A673 (cell line): ENCODE data around the gene OSBPL1A. TPM values are rescaled to one million over a fixed set of nuclear protein-coding genes. Genes with fewer than 3 reads are reported as not detected.

ENCODE experiments used
- BruUV-seq: library from RNA; stranded (reverse); fragments of 400-500 nt; replicated peaks from 2 replicates; lab custom pipeline; 2021; lab: Mats Ljungman, UMichigan
- CTCF ChIA-PET: fragments of 300-600 bp; sonication (Branson Sonifier 250); formaldehyde crosslinking; loops from one replicate; lab custom pipeline; 2022; ENCODE audit warnings: antibody characterized with exemption; lab: Charles Lee
- POLR2A ChIA-PET: fragments of 300-600 bp; sonication (Branson Sonifier 250); formaldehyde crosslinking; loops from one replicate; lab custom pipeline; 2022; ENCODE audit warnings: antibody characterized with exemption; ENCODE audit not compliant: low non-redundant PET; lab: Charles Lee
- DNase-seq: peaks from one replicate; pipeline ENCODE4 v3.0.0-alpha.2; 2015; ENCODE audit warnings: low spot score
- H3K27ac ChIP-seq: fragments of 200-600 bp; sonication (generic); 2 replicates; pipeline ENCODE4 v1.5.1; 2016; ENCODE audit warnings: mixed run types, low read depth, mild to moderate bottlenecking, mixed read lengths, antibody characterized with exemption, low read length; ENCODE audit not compliant: poor library complexity, severe bottlenecking
- H3K27me3 ChIP-seq: fragments of 200-600 bp; sonication (generic); replicated peaks from 2 replicates; pipeline ENCODE4 v1.6.1; 2017; ENCODE audit warnings: mixed run types, low read depth, mild to moderate bottlenecking, mixed read lengths, antibody characterized with exemption, low read length; ENCODE audit not compliant: insufficient read depth, poor library complexity
- H3K36me3 ChIP-seq: fragments of 200-600 bp; sonication (generic); 2 replicates; pipeline ENCODE4 v1.6.1; 2016; ENCODE audit warnings: mixed run types, mild to moderate bottlenecking, mixed read lengths, antibody characterized with exemption, low read length; ENCODE audit not compliant: insufficient read depth, poor library complexity, severe bottlenecking
- H3K4me1 ChIP-seq: fragments of 200-600 bp; sonication (generic); 2 replicates; pipeline ENCODE4 v1.6.1; 2017; ENCODE audit warnings: mixed run types, mild to moderate bottlenecking, mixed read lengths, antibody characterized with exemption, low read length; ENCODE audit not compliant: insufficient read depth, poor library complexity, severe bottlenecking
- H3K4me3 ChIP-seq: fragments of 200-600 bp; sonication (generic); 2 replicates; pipeline ENCODE4 v1.5.1; 2016; ENCODE audit warnings: low read depth, mixed run types, mild to moderate bottlenecking, mixed read lengths, low read length; ENCODE audit not compliant: poor library complexity, severe bottlenecking
- H3K9me3 ChIP-seq: fragments of 200-600 bp; sonication (generic); 2 replicates; pipeline ENCODE4 v1.6.1; 2016; ENCODE audit warnings: mixed run types, low read depth, mild to moderate bottlenecking, mixed read lengths, antibody characterized with exemption, low read length; ENCODE audit not compliant: poor library complexity, severe bottlenecking
- CTCF ChIP-seq: fragments of 300-800, 200-600 bp; sonication (generic); conservative IDR thresholded peaks from 2 replicates; pipeline ENCODE4 v1.5.1; 2017; ENCODE audit warnings: low read depth, mild to moderate bottlenecking, antibody characterized with exemption, low read length, moderate library complexity, mixed read lengths
- EZH2 ChIP-seq: fragments of 200-600 bp; sonication (generic); IDR thresholded peaks from 2 replicates; pipeline ENCODE4 v1.6.1; 2017; ENCODE audit warnings: borderline replicate concordance, low read depth, mild to moderate bottlenecking, mixed read lengths, antibody characterized with exemption, low read length; ENCODE audit not compliant: poor library complexity, severe bottlenecking
- intact Hi-C: fragments of 100-400 bp; cut with micrococcal nuclease; formaldehyde crosslinking; loops from one replicate; pipeline ENCODE4 v1.10.0; 2022; ENCODE audit not compliant: unreplicated experiment
- total RNA-seq: library from RNA; stranded (reverse); gene quantifications from 2 replicates; pipeline ENCODE4 v1.2.3, GENCODE V29; 2021

OSBPL1A gene
- total RNA-seq, 1 experiment from 2014 or later: 26.1 TPM

- CTCF ChIA-PET: no interaction called here
- no peak for DNase-seq
- POLR2A ChIA-PET: no interaction called here
- TF ChIP-seq EZH2: no peak
- TF ChIP-seq CTCF: no peak
- H3K9me3 ChIP-seq: no peaks in the 10 kb centered on the region
- H3K27me3 ChIP-seq: no peaks in the 10 kb centered on the region
- peaks cover 8% of the 10 kb centered on the region for H3K4me1 ChIP-seq
- no peak overlapping the region for H3K4me3 ChIP-seq
- H3K27ac ChIP-seq: no peak overlapping the region
- intact Hi-C loops: loop anchor here (10.0 kb wide), 1 partner anchor 632 kb away; the partner anchor contains the start of gene RMC1
- no TSS peak for BruUV-seq
- H3K36me3 ChIP-seq: peaks cover 11% of the 10 kb centered on the region
Observed at GRCh38 chr18:24136967-24137373, 260.7 kb downstream of the OSBPL1A start.

GRCh38 chr18:24130494-24130893, 267.1 kb downstream of the OSBPL1A start:
- no TSS peak for BruUV-seq
- intact Hi-C loops: loop anchor here (10.0 kb wide), 1 partner anchor 626 kb away; the partner anchor contains the start of gene RMC1

GRCh38 chr18:24128700-24129099, 268.9 kb downstream of the OSBPL1A start:
- POLR2A ChIA-PET: no interaction called here

More at GRCh38 chr18:24130494-24130893, 267.1 kb downstream of the OSBPL1A start:
- TF ChIP-seq EZH2 (no peak), CTCF (no peak)
- H3K27ac ChIP-seq: no peak overlapping the region
- DNase-seq: no peak
- CTCF ChIA-PET: interaction anchor here (0.7 kb wide), 1 partner anchor 116 kb away, joined by 3 read pairs; no protein-coding TSS in a partner anchor
- no peaks in the 10 kb centered on the region for H3K9me3 ChIP-seq
- no peaks in the 10 kb centered on the region for H3K27me3 ChIP-seq
- H3K36me3 ChIP-seq: peaks cover 12% of the 10 kb centered on the region
- POLR2A ChIA-PET: no interaction called here
- no peak overlapping the region for H3K4me3 ChIP-seq
- H3K4me1 ChIP-seq: no peaks in the 10 kb centered on the region

More at GRCh38 chr18:24128700-24129099, 268.9 kb downstream of the OSBPL1A start:
- H3K27me3 ChIP-seq: no peaks in the 10 kb centered on the region
- no peak for DNase-seq
- H3K27ac ChIP-seq: no peak overlapping the region
- no peak for TF ChIP-seq CTCF
- no peak for TF ChIP-seq EZH2
- CTCF ChIA-PET: no interaction called here
- no peaks in the 10 kb centered on the region for H3K4me1 ChIP-seq
- H3K36me3 ChIP-seq: peaks cover 12% of the 10 kb centered on the region
- no TSS peak for BruUV-seq
- H3K9me3 ChIP-seq: no peaks in the 10 kb centered on the region
- intact Hi-C loops: loop anchor here (5.0 kb wide), 1 partner anchor 51 kb away; no protein-coding TSS in a partner anchor
- no peak overlapping the region for H3K4me3 ChIP-seq
